SK-N-DZ (cell line): ENCODE data around the gene HPS5.
"Not testable (repeated sequence)": the region's sequence is repeated elsewhere in the genome, so short reads cannot be mapped to it uniquely, and the experiment has no call there.

ENCODE experiments used
- DNase-seq: peaks from one replicate; pipeline ENCODE4 v3.0.0-alpha.2; 2015; ENCODE audit warnings: low spot score

The HPS5 gene

DNA sequence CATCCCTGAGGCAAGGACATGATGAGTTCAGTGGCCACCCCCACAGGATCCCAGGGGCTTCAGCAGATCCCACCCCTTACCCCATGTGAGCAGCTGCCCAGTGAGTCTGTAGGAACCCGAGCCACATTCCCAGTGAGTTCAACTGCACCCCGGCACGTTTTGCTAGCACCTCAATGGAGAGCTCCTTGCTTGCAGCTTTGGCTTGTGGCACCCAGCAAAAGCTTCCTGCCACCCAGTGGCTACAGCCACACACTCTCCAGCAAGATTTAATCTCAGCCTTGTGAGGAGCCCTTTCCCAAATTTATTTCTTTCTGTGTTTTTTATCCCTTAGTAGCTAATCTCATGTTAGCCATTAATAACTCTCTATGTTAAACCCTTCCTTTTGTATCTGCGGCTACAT lies 51.8 kb downstream of the HPS5 start:
- DNase-seq, result no peak

- not testable (repeated sequence) for DNase-seq
Observed at GRCh38 chr11:18269252-18269651, 52.7 kb downstream of the HPS5 start.

GRCh38 chr11:18267335-18268133 lies 54.4 kb downstream of the HPS5 start:
- not testable (repeated sequence) for DNase-seq

DNA sequence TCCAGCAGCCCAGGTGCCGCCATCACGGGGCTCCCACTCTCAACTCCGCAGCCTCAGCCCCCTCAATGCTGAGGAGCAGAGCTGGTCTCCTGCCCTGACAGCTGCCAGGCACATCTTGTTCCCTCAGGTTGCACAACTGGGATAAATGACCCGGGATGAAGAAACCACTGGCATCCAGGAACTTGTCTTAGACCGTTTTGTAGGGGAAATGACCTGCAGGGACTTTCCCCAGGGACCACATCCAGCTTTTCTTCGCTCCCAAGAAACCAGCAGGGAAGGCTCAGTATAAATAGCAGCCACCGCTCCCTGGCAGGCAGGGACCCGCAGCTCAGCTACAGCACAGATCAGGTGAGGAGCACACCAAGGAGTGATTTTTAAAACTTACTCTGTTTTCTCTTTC lies 56.0 kb downstream of the HPS5 start, which contains the start of gene SAA1:
TSS of gene SAA1 (plus strand) at position 316 of the 400 bp plus-strand sequence. CDS start 624 bp downstream, outside the sequence.
- no peak for DNase-seq

DNA sequence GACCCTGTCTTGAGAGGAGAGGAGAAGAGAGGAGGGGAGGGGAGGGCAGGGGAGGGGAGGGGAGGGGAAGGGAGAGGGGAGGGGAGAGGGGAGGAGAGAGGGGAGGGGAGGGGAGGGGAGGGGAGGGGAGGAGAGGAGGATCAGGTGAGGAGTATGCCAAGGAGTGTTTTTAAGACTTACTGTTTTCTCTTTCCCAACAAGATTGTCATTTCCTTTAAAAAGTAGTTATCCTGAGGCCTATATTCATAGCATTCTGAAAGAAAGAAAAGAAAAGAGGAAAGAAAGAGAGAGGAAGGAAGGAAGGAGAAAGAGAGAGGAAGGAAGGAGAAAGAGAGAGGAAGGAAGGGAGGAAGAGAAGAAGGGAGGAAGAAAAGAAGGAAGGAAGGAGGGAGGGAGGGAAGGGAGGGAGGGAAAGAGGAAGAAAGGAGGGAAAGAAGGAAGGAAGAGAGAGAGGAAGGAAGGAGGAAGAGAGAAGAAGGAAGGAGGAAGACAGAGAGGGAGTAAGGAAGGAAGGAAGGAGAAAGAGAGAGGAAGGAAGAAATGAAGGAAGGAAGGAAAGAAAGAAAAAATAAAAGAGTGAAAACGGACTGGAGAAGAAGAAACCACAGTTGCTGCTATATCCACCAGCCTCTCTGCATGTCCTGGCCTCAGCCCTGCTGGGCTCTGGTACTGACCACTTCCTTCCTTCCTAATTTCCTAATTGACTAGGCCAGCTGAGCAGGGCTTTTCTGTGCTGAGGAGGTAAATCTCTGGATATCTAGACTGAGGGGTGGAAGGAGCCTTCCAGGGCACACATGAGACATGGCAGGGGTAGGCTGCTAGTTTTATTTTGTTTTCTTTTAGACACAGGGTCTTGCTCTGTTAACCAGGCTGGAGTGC lies 57.0 kb downstream of the HPS5 start:
- no peak for DNase-seq

DNA sequence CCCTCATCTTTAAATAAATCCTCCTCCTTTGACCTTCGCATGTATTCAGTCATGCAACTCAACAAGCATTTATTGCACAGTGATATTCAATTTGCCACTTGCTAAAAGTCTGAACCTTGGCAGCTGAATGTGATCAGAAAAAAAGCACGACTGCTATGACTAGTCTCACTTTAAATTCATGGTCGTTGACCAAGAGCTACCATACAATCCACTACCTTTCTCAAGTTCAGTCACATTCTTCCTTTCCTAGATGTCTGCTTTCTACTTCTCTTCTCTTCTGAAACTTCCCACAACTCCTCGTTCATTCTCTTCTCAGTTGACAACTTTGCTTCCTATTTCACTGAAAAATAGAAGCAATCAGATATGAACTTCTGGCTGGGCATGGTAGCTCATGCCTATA lies 57.9 kb downstream of the HPS5 start:
- no peak for DNase-seq

- DNase-seq, result not testable (repeated sequence)
Observed at GRCh38 chr11:18262681-18263350, 59.1 kb downstream of the HPS5 start.

- DNase-seq, result no peak
Observed at GRCh38 chr11:18261721-18262120, 60.2 kb downstream of the HPS5 start.

DNA sequence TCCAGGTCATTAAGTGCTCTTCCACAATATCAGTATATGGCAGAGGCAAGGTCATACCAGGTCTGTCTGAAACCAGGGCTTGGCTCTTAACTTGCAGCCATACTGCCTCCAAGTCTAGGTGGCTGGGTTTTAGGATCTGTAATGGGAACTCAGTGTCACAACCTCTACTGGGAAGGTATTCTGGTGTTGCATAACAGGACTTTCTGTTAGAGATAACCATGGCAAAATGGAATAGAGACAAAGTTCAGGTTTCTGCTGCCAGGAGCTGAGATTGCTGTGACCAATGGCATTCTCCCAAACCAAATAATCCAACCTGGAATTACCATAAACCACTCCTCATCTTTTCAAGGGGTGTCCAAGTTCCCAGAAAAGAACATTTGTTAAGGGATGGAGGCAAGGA lies 62.7 kb downstream of the HPS5 start:
- no peak for DNase-seq

DNA sequence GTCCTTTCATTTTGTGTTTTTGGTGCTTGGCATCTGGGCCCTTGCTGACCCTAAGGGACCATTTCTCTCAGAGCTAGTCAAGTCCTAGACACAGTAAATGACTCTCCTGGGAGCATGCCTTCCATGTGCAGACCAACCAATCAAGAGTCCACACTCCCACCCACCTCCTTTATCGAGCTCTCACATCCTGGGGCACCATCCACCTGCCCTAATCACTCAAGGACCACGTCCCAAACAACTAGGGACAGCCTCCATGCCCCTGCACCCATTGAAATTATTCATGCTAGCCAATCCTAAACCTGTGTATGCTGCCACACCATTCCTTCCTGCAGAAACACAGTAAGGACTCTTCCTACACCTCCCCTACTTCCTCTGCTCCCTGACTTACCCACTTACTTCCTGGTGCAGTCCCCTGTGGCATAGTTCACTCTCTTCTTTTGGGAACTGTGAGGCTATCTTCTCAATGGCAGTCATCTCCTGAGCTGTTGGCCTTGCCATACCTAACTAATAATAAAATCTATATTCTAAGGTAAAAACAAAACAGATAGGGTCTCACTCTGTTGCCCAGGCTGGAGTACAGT lies 67.1 kb downstream of the HPS5 start:
- DNase-seq, result no peak

DNA sequence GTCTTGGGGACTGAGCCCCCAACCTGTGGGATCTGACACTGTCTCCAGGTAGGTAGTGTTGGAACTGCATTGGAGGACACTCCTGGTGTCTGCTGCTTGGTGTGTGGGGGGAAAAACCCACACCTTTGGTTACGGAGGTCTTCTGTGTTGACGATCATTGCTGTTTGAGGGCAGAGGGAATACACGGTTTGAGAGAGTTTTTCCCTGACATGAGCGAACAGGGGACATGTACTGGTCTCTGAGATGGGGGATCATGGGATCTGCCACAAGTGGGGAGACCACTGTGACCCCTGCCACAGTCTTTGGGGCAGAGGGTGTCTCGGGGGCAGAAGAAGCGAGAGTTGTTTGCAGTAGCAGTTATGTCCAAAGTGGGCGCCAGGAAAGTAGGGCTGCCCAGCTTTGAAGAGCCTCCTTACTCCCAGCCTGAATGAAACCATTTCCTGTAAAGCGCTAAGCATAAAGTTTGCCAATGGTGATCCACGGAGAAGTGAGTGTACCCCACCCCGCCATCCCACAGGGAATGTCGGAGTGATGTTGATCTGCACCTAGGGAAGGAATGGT lies 68.1 kb downstream of the HPS5 start:
- DNase-seq, result no peak

DNA sequence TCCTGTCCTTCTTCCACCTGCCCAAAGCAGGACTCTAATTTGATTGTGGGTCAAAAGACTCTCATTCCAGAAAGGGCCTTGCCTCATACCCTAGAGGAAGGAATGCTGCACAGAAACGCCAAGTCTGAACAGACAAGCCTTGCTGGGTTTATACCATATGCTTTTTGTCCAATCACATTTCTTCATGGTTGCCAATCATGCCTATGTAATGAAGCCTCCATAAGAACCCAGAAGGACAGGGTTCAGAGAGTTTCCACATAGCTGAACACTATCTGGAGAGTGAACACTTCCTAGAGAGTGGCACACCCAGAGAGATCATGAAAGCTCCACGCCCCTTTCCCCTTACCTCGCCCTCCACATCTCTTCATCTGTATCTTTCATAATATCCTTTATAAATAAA lies 68.7 kb downstream of the HPS5 start:
- no peak for DNase-seq

DNA sequence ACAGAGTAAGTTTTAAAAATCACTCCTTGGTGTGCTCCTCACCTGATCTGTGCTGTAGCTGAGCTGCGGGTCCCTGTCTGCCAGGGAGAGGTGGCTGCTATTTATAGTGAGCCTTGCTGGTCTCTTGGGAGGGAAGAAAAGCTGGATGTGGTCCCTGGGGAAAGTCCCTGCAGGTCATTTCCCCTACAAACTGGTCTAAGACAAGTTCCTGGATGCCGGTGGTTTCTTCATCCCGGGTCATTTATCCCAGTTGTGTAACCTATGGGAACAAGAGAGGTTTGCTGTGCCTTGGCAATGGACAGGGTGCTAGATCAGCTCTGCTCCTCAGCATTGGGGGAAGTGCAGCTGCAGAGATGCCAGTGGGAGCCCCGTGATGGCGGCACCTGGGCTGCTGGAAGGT lies 73.4 kb downstream of the HPS5 start, which contains the start of gene SAA2:
TSS of gene SAA2 (minus strand) at position 108 of the 400 bp plus-strand sequence. CDS start 657 bp downstream, outside the sequence.
- no peak for DNase-seq

GRCh38 chr11:18247191-18247581 lies 74.8 kb downstream of the HPS5 start:
- not testable (repeated sequence) for DNase-seq

GRCh38 chr11:18246379-18247190 lies 75.4 kb downstream of the HPS5 start:
- not testable (repeated sequence) for DNase-seq

DNA sequence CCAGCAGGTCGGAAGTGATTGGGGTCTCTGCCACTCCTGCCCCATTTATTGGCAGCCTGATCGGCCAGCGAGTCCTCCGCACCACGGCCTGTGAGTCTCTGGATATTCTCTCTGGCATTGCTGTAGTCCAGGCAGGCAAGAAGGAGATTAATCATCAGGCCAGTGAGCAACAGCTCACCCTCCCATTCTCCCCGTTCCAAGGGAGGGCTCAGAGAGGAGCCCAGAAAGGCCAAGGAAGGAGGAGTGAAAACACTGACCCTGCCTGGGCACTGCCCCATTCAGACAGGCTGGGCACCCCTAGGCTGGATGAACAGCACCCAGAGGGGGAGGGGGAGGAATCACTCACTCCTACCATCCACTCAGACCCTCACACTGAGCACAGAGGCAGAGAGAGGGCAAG lies 76.5 kb downstream of the HPS5 start:
- DNase-seq, result no peak

- DNase-seq, result peak; percentile 57
Observed at GRCh38 chr11:18243783-18244362, 78.1 kb downstream of the HPS5 start.

DNA sequence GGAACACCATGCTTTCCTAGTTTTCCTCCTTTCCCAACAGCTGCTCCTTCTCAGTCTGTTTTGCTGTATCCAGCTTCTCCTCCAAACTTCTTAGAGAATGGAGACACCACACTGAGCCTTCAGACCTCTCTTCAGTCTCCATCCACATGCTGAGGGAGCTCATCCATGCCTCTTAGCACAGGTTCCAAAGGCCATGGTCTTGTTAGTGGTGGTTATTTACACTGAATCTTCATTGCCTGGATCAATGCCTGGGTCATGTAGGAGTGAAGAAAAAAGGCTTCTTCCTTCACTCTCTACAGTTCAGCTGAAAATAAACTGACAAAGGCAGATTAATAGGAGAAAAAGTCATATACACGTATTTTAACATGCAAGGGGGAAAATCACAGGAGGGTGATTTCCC lies 82.3 kb downstream of the HPS5 start:
- no peak for DNase-seq

DNA sequence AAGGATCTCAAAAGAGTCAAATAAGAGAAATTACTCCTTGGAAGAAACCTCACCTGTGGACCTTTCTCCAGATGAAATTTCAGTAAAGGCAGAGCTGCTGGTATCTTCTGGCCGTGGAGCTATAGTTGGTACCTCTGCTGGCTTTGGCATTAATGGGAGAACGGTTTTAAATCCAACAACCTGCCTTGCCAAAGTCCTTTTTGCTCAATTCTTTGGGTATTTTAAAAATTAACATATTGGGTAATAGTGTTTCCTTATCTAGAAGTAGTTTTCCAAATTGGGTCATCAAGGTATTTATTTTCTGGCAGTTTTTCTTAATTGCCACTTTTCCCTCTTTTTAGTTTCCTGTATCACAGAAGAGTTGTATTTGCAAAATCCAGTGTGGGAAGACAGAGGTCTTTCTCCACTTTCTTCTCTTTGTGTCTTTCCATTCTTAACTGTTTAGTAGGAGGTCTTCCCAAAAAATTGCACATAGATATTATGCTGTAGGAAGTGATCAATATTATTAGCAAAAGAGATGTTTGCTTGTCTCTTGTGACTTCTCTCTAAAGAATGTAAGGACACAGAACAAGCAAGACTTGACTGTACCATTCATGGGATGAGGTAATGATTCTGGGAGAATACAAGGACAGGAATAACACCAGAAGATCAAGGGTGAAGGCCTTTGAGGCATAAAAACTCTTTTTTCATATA lies 85.1 kb downstream of the HPS5 start, which contains the start of gene SAA4:
TSS of gene SAA4 (minus strand) at position 139 of the 693 bp plus-strand sequence. CDS start 876 bp downstream, outside the sequence.
- DNase-seq, result no peak
